Skeletal muscle tissue (tissue), 4 donors: Measurements from ENCODE around the gene TTN. TPM values are rescaled to one million over a fixed set of nuclear protein-coding genes. Genes with fewer than 3 reads are reported as not detected.
A peak's percentile ranks its signal among the peaks of the same experiment; 100 is the strongest.

Experiments
- H3K27ac ChIP-seq: one replicate; pipeline ENCODE4 v1.7.0; 2013; ENCODE audit warnings: mild to moderate bottlenecking, low read depth, low read length, inconsistent platforms
- H3K27me3 ChIP-seq, 3 donors: one replicate each; pipeline ENCODE4 v1.7.0; 2013; ENCODE audit warnings: low read length in 3 of 3; ENCODE audit not compliant: control insufficient read depth in 3 of 3, insufficient read depth in 3 of 3
- H3K36me3 ChIP-seq, 3 donors: one replicate each; pipeline ENCODE4 v1.7.0; 2013; ENCODE audit warnings: low read length in 3 of 3; ENCODE audit not compliant: control insufficient read depth in 3 of 3, insufficient read depth in 3 of 3
- H3K4me1 ChIP-seq, 3 donors: one replicate each; pipeline ENCODE4 v1.7.0; 2013; ENCODE audit warnings: low read length in 3 of 3, mild to moderate bottlenecking in 3 of 3; ENCODE audit not compliant: control insufficient read depth in 3 of 3, insufficient read depth in 3 of 3
- H3K4me3 ChIP-seq, 3 donors: one replicate each; pipeline ENCODE4 v1.7.0; 2013; ENCODE audit warnings: low read length in 3 of 3
- H3K9ac ChIP-seq, 3 donors: one replicate each; pipeline ENCODE4 v1.7.0; 2013; ENCODE audit warnings: low read length in 3 of 3, mild to moderate bottlenecking in 3 of 3, moderate library complexity in 2 of 3, low read depth in 1 of 3
- H3K9me3 ChIP-seq, 3 donors: one replicate each; pipeline ENCODE4 v1.7.0; 2013; ENCODE audit warnings: low read length in 3 of 3; ENCODE audit not compliant: control insufficient read depth in 3 of 3
- total RNA-seq: library from RNA; depleted of rRNA; stranded (reverse); fragments of >200 nt; gene quantifications from one replicate; pipeline ENCODE4 v1.2.3, GENCODE V29; 2014
- donor health status: Osteomylitis.

Gene TTN
- total RNA-seq, 1 donor from 2014 or later = 2,245 TPM

DNA sequence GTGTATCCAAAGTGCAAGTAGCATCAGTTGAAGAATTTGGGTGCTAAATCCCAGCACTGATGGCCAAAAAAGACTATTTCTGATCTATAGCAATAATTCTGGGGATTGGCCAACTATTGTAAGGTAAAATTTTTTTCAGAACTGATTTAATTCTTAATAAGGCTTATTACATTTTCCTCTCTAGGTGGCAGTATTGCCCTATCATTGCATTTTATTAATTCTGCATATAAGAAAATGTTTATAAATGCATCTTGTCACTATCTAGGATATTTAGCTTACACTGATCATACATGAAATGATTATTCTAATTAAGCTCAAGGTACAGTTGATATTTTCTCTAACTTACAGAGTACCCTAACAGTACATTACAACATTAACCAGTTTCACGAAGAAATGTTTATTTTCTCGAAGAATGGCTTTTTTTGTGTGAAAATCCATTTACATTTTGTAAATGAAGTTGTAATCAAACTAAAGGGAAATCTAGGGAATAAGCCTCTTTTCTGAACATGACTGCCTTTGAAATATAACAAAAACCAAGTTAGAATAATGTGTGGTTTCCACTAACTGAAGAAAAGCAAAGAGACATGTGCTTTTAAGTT is 11.0 kb downstream of the TTN start:
- peaks cover 39 to 64% (median 44%) of the 10 kb centered on the region in 3 donors for H3K4me1 ChIP-seq
- peak overlapping the region; percentile 4 to 70 (median 37) for H3K9ac ChIP-seq
- H3K36me3 ChIP-seq = peaks cover 58 to 84% (median 76%) of the 10 kb centered on the region in 3 donors
- no peak overlapping the region for H3K4me3 ChIP-seq
- no peaks in the 10 kb centered on the region for H3K27me3 ChIP-seq
- no peak overlapping the region for H3K27ac ChIP-seq
- no peaks in the 10 kb centered on the region for H3K9me3 ChIP-seq

DNA sequence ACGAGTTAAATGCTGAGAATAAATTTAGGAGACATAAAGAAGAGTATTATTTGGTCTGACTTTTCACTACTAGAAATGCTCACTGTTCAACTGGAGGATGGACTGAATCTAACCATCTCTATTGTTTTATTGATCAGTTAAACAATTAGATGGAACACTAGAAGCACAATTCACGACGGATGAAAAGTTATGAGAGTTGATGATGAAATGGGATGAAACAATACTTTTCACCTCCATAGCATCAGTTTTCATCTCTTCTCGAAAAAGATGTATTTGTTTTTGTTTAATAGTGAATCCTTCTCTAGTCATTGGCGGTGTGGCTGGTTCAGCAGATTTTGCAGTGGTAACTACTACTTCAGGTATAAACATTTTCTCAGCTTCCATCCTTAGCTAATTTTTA is 19.3 kb downstream of the TTN start:
- peaks cover 31 to 43% (median 35%) of the 10 kb centered on the region in 3 donors for H3K4me1 ChIP-seq
- H3K9me3 ChIP-seq = no peaks in the 10 kb centered on the region
- no peak overlapping the region for H3K9ac ChIP-seq
- H3K36me3 ChIP-seq = peaks cover 61 to 87% (median 72%) of the 10 kb centered on the region in 3 donors
- no peaks in the 10 kb centered on the region for H3K27me3 ChIP-seq
- H3K27ac ChIP-seq = no peak overlapping the region
- H3K4me3 ChIP-seq = no peak overlapping the region

DNA sequence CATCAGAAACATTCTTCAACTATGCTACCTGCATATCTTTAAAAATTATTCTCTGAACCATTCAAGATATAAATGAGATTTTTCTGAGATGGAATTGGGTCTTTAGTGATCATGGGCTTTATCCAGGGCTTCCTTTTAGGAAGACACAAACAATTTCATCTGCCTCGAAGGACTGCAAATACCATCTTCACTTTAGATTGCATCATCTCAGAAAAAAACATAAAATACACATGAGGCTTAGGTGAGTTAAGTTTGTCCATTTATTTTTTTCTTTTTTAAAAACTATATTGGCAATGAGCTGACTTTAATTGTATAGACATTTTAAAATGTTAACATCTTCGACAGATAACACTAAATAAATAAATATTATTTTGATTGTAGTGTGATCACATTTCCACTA is 20.1 kb downstream of the TTN start:
- no peaks in the 10 kb centered on the region for H3K27me3 ChIP-seq
- no peak overlapping the region for H3K9ac ChIP-seq
- peaks cover 63 to 87% (median 72%) of the 10 kb centered on the region in 3 donors for H3K36me3 ChIP-seq
- H3K4me1 ChIP-seq = peaks cover 30 to 46% (median 38%) of the 10 kb centered on the region in 3 donors
- no peak overlapping the region for H3K4me3 ChIP-seq
- H3K9me3 ChIP-seq = no peaks in the 10 kb centered on the region
- no peak overlapping the region for H3K27ac ChIP-seq

DNA sequence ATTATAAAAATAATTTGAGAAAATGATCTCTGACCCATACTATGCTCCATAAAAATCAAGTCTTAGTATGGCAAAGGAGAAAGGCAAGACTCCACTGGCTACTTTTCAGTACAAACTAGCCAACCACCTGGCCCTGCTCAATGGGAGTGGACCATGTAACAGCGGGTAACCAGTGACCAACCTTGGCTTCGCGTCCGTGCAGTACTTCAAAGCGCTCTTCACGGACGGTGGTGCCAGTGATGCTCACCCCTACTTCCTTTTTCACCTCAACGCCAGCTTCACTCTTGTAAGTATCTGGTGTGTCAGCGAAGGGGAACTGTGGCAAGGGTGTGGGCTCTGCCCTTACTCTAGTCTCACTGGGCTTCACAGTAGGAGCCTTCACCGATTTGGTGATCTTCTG is 23.3 kb downstream of the TTN start:
- H3K36me3 ChIP-seq = peaks cover 67 to 89% (median 74%) of the 10 kb centered on the region in 3 donors
- H3K27ac ChIP-seq = no peak overlapping the region
- H3K9me3 ChIP-seq = no peaks in the 10 kb centered on the region
- H3K27me3 ChIP-seq = no peaks in the 10 kb centered on the region
- peaks cover 19 to 44% (median 32%) of the 10 kb centered on the region in 3 donors for H3K4me1 ChIP-seq
- H3K9ac ChIP-seq = peak overlapping the region in 1 of 3 donors; percentile 1
- H3K4me3 ChIP-seq = no peak overlapping the region

DNA sequence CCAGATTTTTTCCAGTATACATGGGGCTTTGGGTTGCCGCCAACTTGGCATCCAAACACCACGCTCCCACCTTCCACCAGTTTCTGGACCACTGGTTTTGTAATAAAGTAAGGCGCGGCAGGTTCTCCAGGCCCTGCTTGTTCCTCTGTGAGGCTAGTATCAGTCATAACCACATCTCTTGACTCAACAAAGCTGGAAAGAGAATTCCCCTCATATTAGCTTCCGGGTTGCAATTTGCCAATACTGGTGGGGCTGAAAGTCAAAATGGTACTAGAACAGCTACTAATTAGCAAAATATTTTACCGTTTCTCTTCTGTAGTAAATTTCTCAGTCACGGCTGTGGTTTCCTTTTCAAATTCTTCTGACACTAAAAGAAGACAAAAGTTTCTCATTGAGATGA is 25.0 kb downstream of the TTN start:
- no peaks in the 10 kb centered on the region for H3K9me3 ChIP-seq
- peaks cover 19 to 47% (median 29%) of the 10 kb centered on the region in 3 donors for H3K4me1 ChIP-seq
- H3K9ac ChIP-seq = no peak overlapping the region
- H3K27me3 ChIP-seq = no peaks in the 10 kb centered on the region
- H3K36me3 ChIP-seq = peaks cover 76 to 93% (median 84%) of the 10 kb centered on the region in 3 donors
- H3K4me3 ChIP-seq = peak overlapping the region in 1 of 3 donors; percentile 0
- peak overlapping the region; percentile 36 for H3K27ac ChIP-seq

DNA sequence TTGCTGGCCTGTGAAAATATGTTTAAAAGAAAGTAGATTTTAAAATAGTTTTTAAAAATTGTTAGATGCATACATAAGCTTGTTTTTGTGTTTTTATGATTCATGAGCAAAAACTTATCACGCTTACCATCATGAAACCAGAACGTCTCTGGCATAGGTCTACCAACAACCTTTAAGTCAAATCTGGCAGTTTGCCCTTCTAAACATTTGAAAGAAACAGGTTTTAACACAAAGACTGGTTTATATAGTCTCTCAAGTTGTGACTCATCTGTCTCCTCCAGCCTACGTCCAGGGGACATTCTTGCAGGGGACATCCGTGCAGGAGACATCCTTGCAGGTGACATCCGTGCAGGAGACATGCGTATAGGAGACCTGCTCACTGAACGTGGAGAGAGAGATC is 29.6 kb downstream of the TTN start:
- peaks cover 84 to 98% (median 85%) of the 10 kb centered on the region in 3 donors for H3K36me3 ChIP-seq
- no peaks in the 10 kb centered on the region for H3K9me3 ChIP-seq
- H3K9ac ChIP-seq = no peak overlapping the region
- H3K27me3 ChIP-seq = no peaks in the 10 kb centered on the region
- peaks cover 30 to 65% (median 42%) of the 10 kb centered on the region in 3 donors for H3K4me1 ChIP-seq
- H3K4me3 ChIP-seq = no peak overlapping the region
- no peak overlapping the region for H3K27ac ChIP-seq

DNA sequence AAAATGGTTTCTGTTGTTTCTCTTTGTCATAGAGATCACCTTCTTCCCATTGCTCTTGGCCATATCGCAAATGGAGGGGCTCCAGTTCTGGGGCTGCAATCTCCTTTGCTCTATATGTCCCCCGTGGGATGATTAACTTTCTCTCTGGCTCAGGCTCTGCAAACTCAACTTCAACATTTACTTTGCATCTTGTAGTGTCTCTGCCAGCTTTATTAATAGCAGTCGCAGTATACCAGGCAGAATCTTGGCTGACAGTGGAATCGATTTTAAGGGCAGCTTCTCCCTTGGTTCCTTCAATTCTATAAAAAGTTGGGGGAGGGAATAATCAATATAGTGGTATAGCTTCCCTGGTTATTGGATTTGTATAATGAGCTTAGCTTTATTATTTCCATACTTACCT is 30.5 kb downstream of the TTN start:
- H3K9me3 ChIP-seq = no peaks in the 10 kb centered on the region
- peak overlapping the region; percentile 13 for H3K27ac ChIP-seq
- peak overlapping the region in 1 of 3 donors; percentile 28 for H3K4me3 ChIP-seq
- no peaks in the 10 kb centered on the region for H3K27me3 ChIP-seq
- no peak overlapping the region for H3K9ac ChIP-seq
- peaks cover 80 to 98% (median 82%) of the 10 kb centered on the region in 3 donors for H3K36me3 ChIP-seq
- peaks cover 27 to 58% (median 35%) of the 10 kb centered on the region in 3 donors for H3K4me1 ChIP-seq

DNA sequence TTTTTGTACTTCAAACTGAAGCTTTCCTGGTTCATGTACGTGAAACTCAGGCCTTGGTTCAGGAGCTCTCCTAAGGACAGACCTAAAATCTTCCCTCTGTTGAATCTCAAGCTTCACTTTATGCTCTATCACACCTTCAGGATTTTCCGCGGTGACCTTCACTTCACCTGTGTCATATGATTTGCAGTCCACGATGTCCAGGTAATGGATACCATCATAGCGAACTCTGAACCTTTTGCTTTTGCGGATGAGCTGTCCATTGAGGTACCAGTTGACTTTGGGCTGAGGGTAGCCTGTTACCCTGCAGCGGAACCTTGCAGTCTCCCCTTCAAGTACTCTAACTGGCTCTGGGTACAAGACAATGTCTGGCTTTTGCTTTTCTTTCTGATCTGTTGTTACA is 31.2 kb downstream of the TTN start:
- H3K27me3 ChIP-seq = no peaks in the 10 kb centered on the region
- H3K9me3 ChIP-seq = no peaks in the 10 kb centered on the region
- peak overlapping the region in 2 of 3 donors; percentile 28 to 57 for H3K4me3 ChIP-seq
- peaks cover 30 to 61% (median 34%) of the 10 kb centered on the region in 3 donors for H3K4me1 ChIP-seq
- peak overlapping the region; percentile 39 for H3K27ac ChIP-seq
- H3K36me3 ChIP-seq = peaks cover 82 to 98% (median 83%) of the 10 kb centered on the region in 3 donors
- H3K9ac ChIP-seq = no peak overlapping the region

DNA sequence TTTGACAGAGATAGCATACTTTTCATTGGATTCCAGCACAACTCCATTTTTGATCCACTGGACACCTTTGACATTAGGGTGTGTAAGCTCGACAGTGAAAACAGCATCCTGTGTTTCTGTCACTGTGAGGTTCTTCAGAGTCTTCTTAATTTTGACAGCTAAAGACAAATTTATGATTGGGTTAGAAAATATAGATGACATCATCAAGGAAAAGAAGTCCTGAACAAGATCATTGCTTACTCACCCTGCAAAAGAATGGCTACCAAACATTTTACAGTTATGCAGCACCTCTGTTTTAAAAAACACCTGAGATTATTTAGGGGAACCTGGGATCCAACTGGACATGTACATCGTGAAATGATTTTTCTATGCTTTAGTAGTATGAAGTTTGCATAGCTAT is 36.7 kb downstream of the TTN start:
- no peaks in the 10 kb centered on the region for H3K27me3 ChIP-seq
- H3K9me3 ChIP-seq = no peaks in the 10 kb centered on the region
- peak overlapping the region in 1 of 3 donors; percentile 28 for H3K9ac ChIP-seq
- H3K36me3 ChIP-seq = peaks cover 81 to 97% (median 82%) of the 10 kb centered on the region in 3 donors
- H3K4me1 ChIP-seq = peaks cover 21 to 73% (median 35%) of the 10 kb centered on the region in 3 donors
- H3K27ac ChIP-seq = peak overlapping the region; percentile 2
- H3K4me3 ChIP-seq = peak overlapping the region in 1 of 3 donors; percentile 14
